Endothelial cell of umbilical vein (primary cell): ENCODE data around the gene MAGIX. TPM values are rescaled to one million over a fixed set of nuclear protein-coding genes. Genes with fewer than 3 reads are reported as not detected.

ENCODE experiments used
- BruUV-seq: library from RNA; stranded (reverse); fragments of 400-500 nt; replicated peaks from 2 replicates; lab custom pipeline; 2021; lab: Mats Ljungman, UMichigan
- CTCF ChIA-PET: fragments of 300-600, 350-600 bp; sonication (Branson Sonifier 250); formaldehyde crosslinking; loops from one replicate; lab custom pipeline; 2021; ENCODE audit warnings: antibody characterized with exemption, inconsistent platforms; lab: Charles Lee
- POLR2A ChIA-PET: fragments of 300-600, 350-600 bp; sonication (Branson Sonifier 250); formaldehyde crosslinking; loops from one replicate; lab custom pipeline; 2021; ENCODE audit warnings: antibody characterized with exemption, inconsistent platforms; lab: Charles Lee
- DNase-seq: peaks from one replicate; pipeline ENCODE4 v3.0.0-alpha.2; 2011; ENCODE audit warnings: low read depth, low spot score
- FAIRE-seq: peaks from 2 replicates; lab custom pipeline; 2011; peaks lifted over from hg19 to GRCh38; lab: Jason Lieb, UNC
- H2AFZ ChIP-seq: 2 replicates; pipeline ENCODE4 v1.6.0; 2012; ENCODE audit warnings: low read depth, low read length, control low read depth, inconsistent platforms
- H3K27ac ChIP-seq: 2 replicates; pipeline ENCODE4 v1.5.1; 2011; ENCODE audit warnings: low read depth, mild to moderate bottlenecking, control low read depth, low read length, moderate library complexity; ENCODE audit not compliant: insufficient read depth
- H3K27me3 ChIP-seq, 2 experiments: 2 replicates each; pipeline versions ENCODE4 v1.6.0 to v1.6.1; 2011; ENCODE audit warnings: low read length in 2 of 2, mixed read lengths in 1 of 2; ENCODE audit not compliant: control insufficient read depth in 2 of 2, insufficient read depth in 2 of 2
- H3K36me3 ChIP-seq, 2 experiments: 2 replicates in 1 of 2; 3 replicates in 1 of 2; pipeline ENCODE4 v1.5.1; 2011; ENCODE audit warnings: low read length in 2 of 2, mild to moderate bottlenecking in 1 of 2, moderate library complexity in 1 of 2; ENCODE audit not compliant: control insufficient read depth in 2 of 2, insufficient read depth in 2 of 2; ENCODE audit errors: extremely low read depth in 1 of 2
- H3K4me1 ChIP-seq: 3 replicates; pipeline ENCODE4 v1.5.1; 2011; ENCODE audit warnings: mild to moderate bottlenecking, low read length; ENCODE audit not compliant: control insufficient read depth, insufficient read depth; ENCODE audit errors: extremely low read depth
- H3K4me2 ChIP-seq: 2 replicates; pipeline ENCODE4 v1.6.1; 2011; ENCODE audit warnings: low read length, control low read depth, mixed read lengths; ENCODE audit not compliant: insufficient read depth
- H3K4me3 ChIP-seq, 3 experiments: fragments of 200-600 bp in 1 of 3; sonication (generic), shearing (Covaris generic) in 1 of 3; replicated peaks in 1 of 3; 2 replicates each; pipeline ENCODE4 v1.5.1; 2011 to 2016; ENCODE audit warnings: control low read depth in 3 of 3, low read length in 3 of 3, mild to moderate bottlenecking in 2 of 3, inconsistent platforms in 1 of 3, low read depth in 1 of 3, moderate library complexity in 1 of 3; ENCODE audit not compliant: insufficient read depth in 1 of 3
- H3K79me2 ChIP-seq: 2 replicates; pipeline ENCODE4 v1.6.0; 2012; ENCODE audit warnings: low read length, inconsistent platforms; ENCODE audit not compliant: control insufficient read depth, insufficient read depth
- H3K9ac ChIP-seq: replicated peaks from 2 replicates; pipeline ENCODE3; 2011; ENCODE audit warnings: low read length, control low read depth; ENCODE audit not compliant: insufficient read depth; ENCODE audit errors: extremely low read depth
- H3K9me1 ChIP-seq: replicated peaks from 3 replicates; pipeline ENCODE4 v1.6.0; 2011; ENCODE audit warnings: mild to moderate bottlenecking, low read length; ENCODE audit not compliant: control insufficient read depth, insufficient read depth; ENCODE audit errors: extremely low read depth
- H3K9me3 ChIP-seq: replicated peaks from 2 replicates; pipeline ENCODE4 v1.5.1; 2012; ENCODE audit warnings: low read length, inconsistent platforms; ENCODE audit not compliant: control insufficient read depth, insufficient read depth
- H4K20me1 ChIP-seq: replicated peaks from 2 replicates; pipeline ENCODE3; 2011; ENCODE audit warnings: mild to moderate bottlenecking, low read length; ENCODE audit not compliant: control insufficient read depth, insufficient read depth; ENCODE audit errors: extremely low read depth
- CTCF ChIP-seq, 2 donors: IDR thresholded peaks; 1 replicate in 1 of 2; 2 replicates in 1 of 2; pipeline ENCODE4 v1.5.1; 2011; ENCODE audit warnings: low read length in 2 of 2, mild to moderate bottlenecking in 2 of 2, moderate library complexity in 2 of 2, control low read depth in 1 of 2, inconsistent platforms in 1 of 2, low read depth in 1 of 2; ENCODE audit not compliant: insufficient read depth in 1 of 2; ENCODE audit errors: extremely low read depth in 1 of 2
- EZH2 ChIP-seq: IDR thresholded peaks from 2 replicates; pipeline ENCODE4 v1.6.1; 2012; ENCODE audit warnings: borderline replicate concordance, low read depth, mild to moderate bottlenecking, moderate library complexity, low read length, inconsistent platforms; ENCODE audit not compliant: severe bottlenecking
- FOS ChIP-seq: IDR thresholded peaks from 2 replicates; pipeline ENCODE4 v1.6.1; 2011; ENCODE audit warnings: mild to moderate bottlenecking, low read length, moderate library complexity, borderline replicate concordance; ENCODE audit not compliant: insufficient read depth
- GATA2 ChIP-seq: IDR thresholded peaks from 2 replicates; pipeline ENCODE4 v1.7.0; 2011; ENCODE audit warnings: low read depth, mild to moderate bottlenecking, moderate library complexity, mixed read lengths, low read length; ENCODE audit not compliant: insufficient read length, insufficient read depth
- JUN ChIP-seq: IDR thresholded peaks from 2 replicates; pipeline ENCODE4 v1.6.1; 2011; ENCODE audit warnings: borderline replicate concordance, low read depth; ENCODE audit not compliant: insufficient read length, insufficient read depth
- MYC ChIP-seq: IDR thresholded peaks from one replicate; pipeline ENCODE4 v1.6.1; 2011; ENCODE audit warnings: mild to moderate bottlenecking, low read depth, low read length
- POLR2A ChIP-seq: IDR thresholded peaks from 2 replicates; pipeline ENCODE4 v1.6.1; 2012; ENCODE audit warnings: low read depth, mild to moderate bottlenecking, control low read depth, low read length
- POLR2AphosphoS5 ChIP-seq: IDR thresholded peaks from 2 replicates; pipeline ENCODE4 v1.6.1; 2012; ENCODE audit warnings: low read depth, mild to moderate bottlenecking, control low read depth, low read length, moderate library complexity; ENCODE audit not compliant: insufficient read depth
- dilution Hi-C: fragments of 300-500 bp; cut with MboI; formaldehyde crosslinking; loops from one replicate; pipeline ENCODE4 v1.15.0; 2019; ENCODE audit warnings: low sequenced_read_pairs; ENCODE audit not compliant: extremely low pct_ligation_motif_present
- intact Hi-C: fragments of 100-400 bp; cut with micrococcal nuclease; formaldehyde crosslinking; loops from one replicate; pipeline ENCODE4 v1.10.0; 2022
- polyA plus RNA-seq, 4 experiments: library from polyadenylated mRNA; depleted of rRNA in 3 of 4; stranded (reverse) in 3 of 4; unstranded in 1 of 4; fragments of >200 nt; gene quantifications; 2 replicates each; pipeline versions ENCODE4 v1.2.1 to v1.2.3, GENCODE V29; 2011 to 2012; ENCODE audit warnings: missing spikeins in 1 of 4
- total RNA-seq: library from RNA; stranded (reverse); gene quantifications from 2 replicates; pipeline ENCODE4 v1.2.3, GENCODE V29; 2021
- TF ChIP-seq, protein P1 (sequence below): IDR thresholded peaks from 2 replicates; pipeline ENCODE4 v1.6.1; 2011; ENCODE audit not compliant: insufficient read depth, insufficient read length

The MAGIX gene
- total and polyA plus RNA-seq, 2 donors (not counting 3 experiments of a cell fraction or from before 2014, with no cell fraction given), result 0.77 to 0.88 TPM

- dilution Hi-C loops, result no loop called here
Observed at GRCh38 chrX:49133759-49134158, 28.8 kb upstream of the MAGIX start.

More at GRCh38 chrX:49133759-49134158, 28.8 kb upstream of the MAGIX start:
- Histone ChIP-seq H3K27ac (no peak overlapping the region), H3K4me3 (no peak overlapping the region), H3K27me3 (no peaks in the 10 kb centered on the region), H3K9ac (no peak overlapping the region), H3K79me2 (no peaks in the 10 kb centered on the region), H4K20me1 (no peaks in the 10 kb centered on the region), H3K36me3 (no peaks in the 10 kb centered on the region), H3K4me2 (no peak overlapping the region), H3K9me1 (no peaks in the 10 kb centered on the region), H2AFZ (no peak overlapping the region), H3K4me1 (peaks cover 7% of the 10 kb centered on the region), H3K9me3 (no peaks in the 10 kb centered on the region)
- intact Hi-C loops, result no loop called here
- BruUV-seq, result no TSS peak
- TF ChIP-seq MYC (no peak), POLR2AphosphoS5 (no peak), CTCF (IDR thresholded peaks at IDR 0.05; ENCODE audit: extremely low read depth in 1 of 2, insufficient read depth in 1 of 2, low read depth in 1 of 2, low read length in 2 of 2) (no peak), GATA2 (no peak), FOS (no peak), POLR2A (no peak), JUN (no peak), EZH2 (no peak)
- TF ChIP-seq, protein P1, sequence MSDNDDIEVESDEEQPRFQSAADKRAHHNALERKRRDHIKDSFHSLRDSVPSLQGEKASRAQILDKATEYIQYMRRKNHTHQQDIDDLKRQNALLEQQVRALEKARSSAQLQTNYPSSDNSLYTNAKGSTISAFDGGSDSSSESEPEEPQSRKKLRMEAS, result no peak
- CTCF ChIA-PET, result no interaction called here
- POLR2A ChIA-PET, result no interaction called here
- DNase-seq (no peak), FAIRE-seq (no peak)
